22Rv1 (cell line): ENCODE results near the gene CNTNAP4.

Experiments used
- H3K27ac ChIP-seq: fragments of 450-650 bp; 2 replicates; pipeline ENCODE4 v1.5.1; 2017
- CTCF ChIP-seq: fragments of 450-650 bp; IDR thresholded peaks from 2 replicates; pipeline ENCODE4 v1.5.1; 2017; ENCODE audit warnings: mild to moderate bottlenecking
- ZFX ChIP-seq: fragments of 450-650 bp; IDR thresholded peaks from 2 replicates; pipeline ENCODE4 v1.6.1; 2017; ENCODE audit warnings: antibody characterized with exemption, borderline replicate concordance

CNTNAP4 gene

GRCh38 chr16:76276745-76277438 is at the start of gene CNTNAP4:
Gene CNTNAP4 (plus strand): TSS chr16:76277401. CDS start chr16:76277663, 262 bp downstream.
- H3K27ac ChIP-seq = no peak within 1 kb of the TSS
- TF ChIP-seq CTCF = no peak
- TF ChIP-seq ZFX = no peak

DNA sequence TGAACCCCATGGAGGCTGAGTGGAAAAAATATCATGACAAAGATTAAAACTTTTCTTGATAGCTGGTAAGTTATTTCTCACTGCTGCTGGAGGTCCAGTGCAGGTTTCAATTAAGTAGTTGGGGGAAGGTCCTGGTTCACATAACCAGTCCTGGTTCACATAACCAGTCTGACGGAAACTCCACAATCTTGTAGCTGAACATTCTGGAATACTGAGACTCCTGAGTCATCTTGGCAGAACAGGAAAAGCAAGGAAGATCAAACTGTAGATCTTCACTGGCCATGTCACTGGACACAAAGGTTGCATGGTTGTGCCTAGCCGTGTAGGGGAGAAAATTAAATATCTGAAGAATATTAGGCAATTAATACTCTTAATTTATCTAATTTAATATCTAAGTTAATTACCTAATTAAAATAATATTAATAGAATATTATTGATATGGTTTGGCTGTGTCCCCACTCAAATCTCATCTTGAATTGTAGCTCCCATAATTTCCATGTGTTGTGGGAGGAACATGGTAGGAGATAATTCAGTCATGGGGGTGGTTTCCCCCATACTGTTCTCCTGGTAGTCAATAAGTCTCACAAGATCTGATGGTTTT is 48.6 kb upstream of the CNTNAP4 start:
- H3K27ac ChIP-seq = no peak overlapping the region
- TF ChIP-seq CTCF = no peak
- no peak for TF ChIP-seq ZFX

DNA sequence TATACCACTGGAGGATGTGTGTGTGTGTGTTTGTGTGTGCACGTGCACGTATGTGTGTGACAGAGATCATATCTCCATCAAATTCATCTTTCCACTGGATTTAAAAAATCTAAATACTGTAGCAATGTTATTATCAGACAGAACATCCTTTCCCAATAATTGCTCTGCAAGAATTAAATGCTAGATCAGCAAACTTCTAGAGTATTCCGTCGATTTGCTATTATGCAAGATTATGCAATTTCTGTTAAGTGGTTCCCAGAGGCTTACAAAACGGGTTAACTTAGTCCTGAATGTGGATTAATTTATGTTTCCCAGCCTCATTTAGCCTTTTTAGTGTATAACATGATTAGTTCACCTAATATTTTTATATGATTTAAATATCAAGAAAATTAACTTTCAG is 44.5 kb upstream of the CNTNAP4 start:
- no peak overlapping the region for H3K27ac ChIP-seq
- no peak for TF ChIP-seq CTCF
- TF ChIP-seq ZFX = no peak

- TF ChIP-seq CTCF = no peak
- no peak for TF ChIP-seq ZFX
- no peak overlapping the region for H3K27ac ChIP-seq
Observed at GRCh38 chr16:76235025-76235424, 42.2 kb upstream of the CNTNAP4 start.

GRCh38 chr16:76235426-76235825 is 41.8 kb upstream of the CNTNAP4 start:
- no peak overlapping the region for H3K27ac ChIP-seq
- TF ChIP-seq CTCF (no peak), ZFX (no peak)

DNA sequence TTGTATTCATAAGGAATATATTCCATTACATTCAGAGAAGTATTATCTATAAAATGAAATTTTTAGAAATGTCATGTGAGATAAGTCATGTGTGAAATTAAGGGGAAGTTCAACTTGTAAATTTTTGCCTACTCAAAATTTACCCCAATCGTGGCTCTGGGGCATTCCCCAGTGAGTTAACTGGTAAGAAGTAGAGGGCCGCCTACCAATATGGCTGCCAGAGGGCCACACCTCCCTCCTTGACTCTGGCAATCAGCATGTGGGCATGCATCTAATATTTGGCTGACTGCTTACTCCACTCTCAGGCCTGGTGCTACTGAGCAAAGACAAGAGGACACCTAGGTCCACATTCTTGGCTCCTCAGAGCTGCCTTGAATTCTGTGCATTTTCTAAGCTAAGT is 39.7 kb upstream of the CNTNAP4 start:
- TF ChIP-seq CTCF = no peak
- TF ChIP-seq ZFX = no peak
- H3K27ac ChIP-seq = no peak overlapping the region

DNA sequence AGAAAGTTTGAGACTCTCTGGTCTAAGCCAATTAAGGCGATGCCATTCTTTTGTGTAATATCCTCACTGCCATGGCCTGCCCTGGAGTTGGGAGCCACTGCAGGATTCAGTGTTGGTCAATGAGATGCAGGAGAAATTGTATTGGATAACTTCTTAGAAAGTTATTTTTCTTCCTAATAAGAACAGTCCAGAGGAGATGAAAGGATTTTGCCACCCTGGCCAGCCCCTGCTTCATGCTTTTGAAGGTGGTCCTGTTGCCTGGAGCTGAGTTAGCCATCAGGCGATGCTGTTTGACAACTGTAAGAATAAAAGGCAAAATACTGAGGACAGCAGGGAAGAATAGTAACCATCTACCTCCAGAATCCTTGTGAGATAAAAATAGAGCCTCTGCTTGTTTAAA is 35.4 kb upstream of the CNTNAP4 start:
- no peak overlapping the region for H3K27ac ChIP-seq
- TF ChIP-seq ZFX (no peak), CTCF (no peak)
